ENCODE data around the gene DOCK7. TPM values are rescaled to one million over a fixed set of nuclear protein-coding genes. Genes with fewer than 3 reads are reported as not detected.

The DOCK7 gene
- total RNA-seq, 1 donor from 2014 or later: 63.7 TPM

- no peak for DNase-seq (ENCODE audit: low spot score in 2 of 2, unreplicated experiment in 2 of 2)
- H3K27ac Mint-ChIP-seq: no peak overlapping the region
- H3K36me3 Mint-ChIP-seq: peaks cover 20% of the 10 kb centered on the region
- H3K4me3 Mint-ChIP-seq: no peak overlapping the region
- H3K4me1 Mint-ChIP-seq: no peaks in the 10 kb centered on the region
- peaks cover 11% of the 10 kb centered on the region for H3K9me3 Mint-ChIP-seq
- no peaks in the 10 kb centered on the region for H3K27me3 Mint-ChIP-seq (ENCODE audit: low read depth)
- TF ChIP-seq CTCF (IDR thresholded peaks at IDR 0.05; ENCODE audit: unreplicated experiment): no peak
These were observed 173.3 kb downstream of the DOCK7 start for GRCh38 chr1:62514746-62515423.

GRCh38 chr1:62513013-62513412, 175.2 kb downstream of the DOCK7 start:
- H3K9me3 Mint-ChIP-seq: no peaks in the 10 kb centered on the region
- no peaks in the 10 kb centered on the region for H3K27me3 Mint-ChIP-seq (ENCODE audit: low read depth)
- H3K36me3 Mint-ChIP-seq: peaks cover 10% of the 10 kb centered on the region
- no peaks in the 10 kb centered on the region for H3K4me1 Mint-ChIP-seq
- H3K4me3 Mint-ChIP-seq: no peak overlapping the region
- TF ChIP-seq CTCF (IDR thresholded peaks at IDR 0.05; ENCODE audit: unreplicated experiment): no peak
- no peak overlapping the region for H3K27ac Mint-ChIP-seq
- no peak for DNase-seq (ENCODE audit: low spot score in 2 of 2, unreplicated experiment in 2 of 2)

GRCh38 chr1:62509028-62509427, 179.2 kb downstream of the DOCK7 start:
- peak overlapping the region; percentile 47 for H3K27ac Mint-ChIP-seq
- no peak overlapping the region for H3K4me3 Mint-ChIP-seq
- no peak for TF ChIP-seq CTCF (IDR thresholded peaks at IDR 0.05; ENCODE audit: unreplicated experiment)
- no peaks in the 10 kb centered on the region for H3K27me3 Mint-ChIP-seq (ENCODE audit: low read depth)
- H3K9me3 Mint-ChIP-seq: no peaks in the 10 kb centered on the region
- no peaks in the 10 kb centered on the region for H3K4me1 Mint-ChIP-seq
- no peak for DNase-seq (ENCODE audit: low spot score in 2 of 2, unreplicated experiment in 2 of 2)
- H3K36me3 Mint-ChIP-seq: peaks cover 19% of the 10 kb centered on the region

- H3K9me3 Mint-ChIP-seq: no peaks in the 10 kb centered on the region
- peaks cover 19% of the 10 kb centered on the region for H3K36me3 Mint-ChIP-seq
- H3K4me1 Mint-ChIP-seq: no peaks in the 10 kb centered on the region
- no peak overlapping the region for H3K27ac Mint-ChIP-seq
- no peaks in the 10 kb centered on the region for H3K27me3 Mint-ChIP-seq (ENCODE audit: low read depth)
- TF ChIP-seq CTCF (IDR thresholded peaks at IDR 0.05; ENCODE audit: unreplicated experiment): peak; percentile 42
- DNase-seq (ENCODE audit: low spot score in 2 of 2, unreplicated experiment in 2 of 2): no peak
- no peak overlapping the region for H3K4me3 Mint-ChIP-seq
These were observed 179.9 kb downstream of the DOCK7 start for GRCh38 chr1:62508187-62508758.

GRCh38 chr1:62500210-62500609, 188.0 kb downstream of the DOCK7 start:
- Mint-ChIP-seq H3K36me3 (peaks cover 44% of the 10 kb centered on the region), H3K4me1 (no peaks in the 10 kb centered on the region), H3K4me3 (no peak overlapping the region), H3K9me3 (no peaks in the 10 kb centered on the region), H3K27me3 (ENCODE audit: low read depth) (no peaks in the 10 kb centered on the region), H3K27ac (no peak overlapping the region)
- DNase-seq (ENCODE audit: low spot score in 2 of 2, unreplicated experiment in 2 of 2): no peak
- TF ChIP-seq CTCF (IDR thresholded peaks at IDR 0.05; ENCODE audit: unreplicated experiment): no peak
